K562 (cell line): ENCODE results near the gene CENPO. TPM values are rescaled to one million over a fixed set of nuclear protein-coding genes. Genes with fewer than 3 reads are reported as not detected.

ENCODE experiments used
- CEBPG ChIP-seq, 3 experiments: fragments of 200-800 bp in 1 of 3; sonication (Bioruptor generic) in 1 of 3; sonication (generic) in 1 of 3; formaldehyde crosslinking in 1 of 3; IDR thresholded peaks in 2 of 3; conservative IDR thresholded peaks in 1 of 3; 2 replicates each; pipeline versions ENCODE4 v1.6.1 to v1.8.0; 2016 to 2022; ENCODE audit warnings: missing compliant biosample characterization in 2 of 3, missing genetic modification characterization in 2 of 3, mild to moderate bottlenecking in 1 of 3, missing genetic modification reagents in 1 of 3
- ETS2 ChIP-seq: IDR thresholded peaks from 2 replicates; pipeline ENCODE4 v1.6.1; 2016; ENCODE audit warnings: borderline replicate concordance, missing genetic modification characterization, mild to moderate bottlenecking, moderate library complexity, missing compliant biosample characterization; ENCODE audit not compliant: poor library complexity, severe bottlenecking
- ETV1 ChIP-seq: fragments of 450-650 bp; conservative IDR thresholded peaks from 2 replicates; pipeline ENCODE4 v1.6.1; 2016; ENCODE audit warnings: missing genetic modification characterization, control low read depth, low read depth, missing compliant biosample characterization
- GTF2B ChIP-seq: IDR thresholded peaks from 2 replicates; pipeline ENCODE4 v1.6.1; 2011; ENCODE audit not compliant: insufficient read length; ENCODE audit errors: extremely low read depth
- HSF4 ChIP-seq: fragments of 250-450 bp; sonication (Bioruptor Pico); IDR thresholded peaks from 2 replicates; pipeline ENCODE4 v2.1.2; 2022; ENCODE audit warnings: mild to moderate bottlenecking, moderate library complexity, borderline replicate concordance
- KDM1A ChIP-seq, 2 experiments: fragments of 450-650 bp; IDR thresholded peaks; 2 replicates each; pipeline ENCODE4 v1.6.1; 2016; ENCODE audit warnings: mild to moderate bottlenecking in 2 of 2
- KLF1 ChIP-seq: fragments of 450-650 bp; IDR thresholded peaks from 2 replicates; pipeline ENCODE4 v1.6.1; 2016; ENCODE audit warnings: missing genetic modification characterization, missing compliant biosample characterization
- MIER1 ChIP-seq: fragments of 450-650 bp; IDR thresholded peaks from 2 replicates; pipeline ENCODE4 v1.6.1; 2016; ENCODE audit warnings: antibody characterized with exemption, mild to moderate bottlenecking, low read depth
- NFATC3 ChIP-seq: fragments of 450-650 bp; IDR thresholded peaks from 2 replicates; pipeline ENCODE4 v1.6.1; 2017; ENCODE audit warnings: mild to moderate bottlenecking
- NR0B1 ChIP-seq: fragments of 450-650 bp; IDR thresholded peaks from one replicate; pipeline ENCODE4 v1.6.1; 2018; ENCODE audit warnings: mild to moderate bottlenecking, moderate library complexity; ENCODE audit not compliant: partially characterized antibody
- PHF21A ChIP-seq: fragments of 450-650 bp; IDR thresholded peaks from 2 replicates; pipeline ENCODE4 v1.6.1; 2017; ENCODE audit warnings: low read depth, borderline replicate concordance
- POLR2H ChIP-seq: IDR thresholded peaks from 2 replicates; pipeline ENCODE4 v1.6.1; 2016; ENCODE audit warnings: missing genetic modification characterization, low read depth, mild to moderate bottlenecking, control low read depth, missing compliant biosample characterization, moderate library complexity
- RB1 ChIP-seq: fragments of 450-650 bp; IDR thresholded peaks from 2 replicates; pipeline ENCODE4 v1.6.1; 2017; ENCODE audit warnings: low read depth, mild to moderate bottlenecking
- RFX7 ChIP-seq: fragments of 250-450 bp; sonication (Bioruptor Pico); IDR thresholded peaks from 2 replicates; pipeline ENCODE4 v1.5.1; 2021; ENCODE audit warnings: mild to moderate bottlenecking
- RHOXF2B ChIP-seq: fragments of 250-450 bp; sonication (Bioruptor Pico); conservative IDR thresholded peaks from 2 replicates; pipeline ENCODE4 v1.5.1; 2021
- RUNX1 ChIP-seq: sonication (generic); IDR thresholded peaks from 2 replicates; pipeline ENCODE4 v1.6.1; 2016; ENCODE audit warnings: antibody characterized with exemption, low read depth
- SMARCC2 ChIP-seq: fragments of 450-650 bp; IDR thresholded peaks from 2 replicates; pipeline ENCODE4 v1.6.1; 2017; ENCODE audit warnings: antibody characterized with exemption, moderate library complexity, mild to moderate bottlenecking, low read depth
- TFAP4 ChIP-seq: sonication (generic); formaldehyde crosslinking; IDR thresholded peaks from 2 replicates; pipeline ENCODE4 v1.8.0; 2022; ENCODE audit warnings: missing genetic modification reagents, mild to moderate bottlenecking, moderate library complexity, borderline replicate concordance
- ZC3H11A ChIP-seq: IDR thresholded peaks from 2 replicates; pipeline ENCODE4 v1.6.1; 2012; ENCODE audit warnings: low read depth, low read length, improper control_type of control experiment
- ZFX ChIP-seq: sonication (generic); formaldehyde crosslinking; IDR thresholded peaks from 2 replicates; pipeline ENCODE4 v1.8.0; 2022; ENCODE audit warnings: mild to moderate bottlenecking, missing genetic modification reagents, moderate library complexity
- ZNF398 ChIP-seq: fragments of 250-450 bp; sonication (Bioruptor Pico); IDR thresholded peaks from 2 replicates; pipeline ENCODE4 v1.8.0; 2021; ENCODE audit warnings: moderate library complexity, mild to moderate bottlenecking, inconsistent platforms
- ZNF695 ChIP-seq: fragments of 450-650 bp; formaldehyde crosslinking; IDR thresholded peaks from 2 replicates; pipeline ENCODE4 v1.4.0; 2020; ENCODE audit warnings: mild to moderate bottlenecking, moderate library complexity
- ZNF764 ChIP-seq: fragments of 250-450 bp; sonication (Bioruptor Pico); IDR thresholded peaks from 2 replicates; pipeline ENCODE4 v1.4.0; 2020; ENCODE audit warnings: low read depth, mild to moderate bottlenecking, moderate library complexity
- polyA plus RNA-seq, 8 experiments: library from polyadenylated mRNA; depleted of rRNA in 4 of 8; stranded (reverse) in 5 of 8; unstranded in 3 of 8; fragments of >200 nt; fragmentation: Nextera tagmentation in 2 of 8; fragmentation: Illumina TruSeq in 1 of 8; extraction: Ambion mirVana in 2 of 8; extraction: Trizol in 1 of 8; gene quantifications; 2 replicates each; pipeline versions ENCODE4 v1.2.1 to v1.2.3, GENCODE V29; 2011 to 2014; ENCODE audit warnings: inconsistent platforms in 1 of 8, missing spikeins in 1 of 8
- total RNA-seq, 7 experiments: library from RNA; depleted of rRNA in 6 of 7; stranded (reverse); fragments of >200 nt in 6 of 7; fragmentation: Illumina TruSeq in 2 of 7; extraction: Trizol in 2 of 7; gene quantifications; 2 replicates each; pipeline versions ENCODE4 v1.2.1 to v1.2.3, GENCODE V29; 2011 to 2021; ENCODE audit warnings: low replicate concordance in 1 of 7

Gene CENPO
- total and polyA plus RNA-seq, 9 of the 15 experiments (the other 6 are each of a cell fraction or from before 2014, with no cell fraction given) = 30.6 to 59.4 (median 38.9) TPM

GRCh38 chr2:24792874-24793760, at the start of gene CENPO, which contains the start of gene PTRHD1 (continued):
- TF ChIP-seq GTF2B (peak; percentile 26), ZNF398 (CRISPR knock-in tag) (no peak), NR0B1 (no peak), KDM1A (IDR thresholded peaks at IDR 0.05) (no peak), RUNX1 (no peak), MIER1 (no peak), PHF21A (peak; percentile 76; the same call in 1 of the 2 replicates), TFAP4 (CRISPR knock-in tag) (peak; percentile 81; the same call in 1 of the 2 replicates), HSF4 (CRISPR knock-in tag) (no peak), RHOXF2B (CRISPR knock-in tag) (no peak), ZNF695 (CRISPR knock-in tag) (no peak), ZFX (CRISPR knock-in tag) (peak; percentile 88), POLR2H (tag) (peak; percentile 68), NFATC3 (no peak), RFX7 (CRISPR knock-in tag) (no peak), CEBPG (CRISPR knock-in tag; IDR thresholded peaks at IDR 0.05) (no peak), CEBPG (tag; conservative IDR thresholded peaks at IDR 0.05 in 1 of 2, IDR thresholded peaks at IDR 0.05 in 1 of 2) (no peak), ZNF764 (CRISPR knock-in tag) (no peak), KLF1 (tag) (peak; percentile 94), ETV1 (tag) (peak; percentile 82), ETS2 (tag) (no peak), ZC3H11A (0 out of 2 replicates have a peak, but pooled peaks have one; percentile 27), RB1 (peak; percentile 82; the same call in 1 of the 2 replicates), SMARCC2 (peak; percentile 5; the same call in 1 of the 2 replicates)
